ENCODE results near the gene SLC8A3.

The SLC8A3 gene

DNA sequence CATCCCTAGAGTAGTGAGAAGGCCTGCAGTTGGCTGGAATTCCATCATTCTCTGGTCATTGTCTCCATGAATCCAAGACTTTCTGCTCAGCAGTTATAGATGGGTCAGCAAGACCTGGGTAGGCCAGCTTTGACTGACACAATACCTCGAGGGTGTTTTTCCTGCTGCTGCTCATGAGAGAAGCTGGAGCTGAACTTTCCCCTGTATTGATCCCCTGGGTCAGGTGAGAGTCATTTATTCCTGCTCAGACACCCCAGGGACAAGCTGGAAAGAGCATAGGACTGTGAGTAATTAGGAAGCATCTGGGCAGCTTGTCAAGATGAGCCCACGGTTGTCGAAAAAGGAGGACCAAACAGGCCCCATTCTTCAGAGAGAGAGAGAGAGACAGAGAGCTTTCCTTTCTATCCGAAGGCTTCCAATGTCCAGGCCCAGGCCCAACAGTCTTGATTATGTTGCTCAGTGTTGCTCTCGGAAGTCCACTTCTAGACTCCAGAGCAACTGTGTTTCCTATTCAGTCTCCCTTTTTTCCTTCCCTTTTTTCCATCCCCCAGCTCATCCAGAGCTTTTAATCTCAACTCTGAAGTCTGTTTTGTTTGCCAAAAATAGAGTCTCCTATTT lies 131.1 kb downstream of the SLC8A3 start:
- FAIRE-seq, result no peak

GRCh38 chr14:70052990-70053389 lies 135.8 kb downstream of the SLC8A3 start:
- TF ChIP-seq POLR2AphosphoS5 (IDR thresholded peaks at IDR 0.05; ENCODE audit: low read depth, low read length), result no peak
- no peak for TF ChIP-seq POLR2A (IDR thresholded peaks at IDR 0.05; ENCODE audit: low read depth, low read length)
- no peak for TF ChIP-seq TAF1 (IDR thresholded peaks at IDR 0.05; ENCODE audit: borderline replicate concordance, low read depth, low read length)
- no peak for FAIRE-seq
- DNase-seq (ENCODE audit: insufficient read length), result no peak

More for the DNA sequence above, 131.1 kb downstream of the SLC8A3 start:
- DNase-seq (ENCODE audit: insufficient read length), result no peak
- TF ChIP-seq POLR2AphosphoS5 (IDR thresholded peaks at IDR 0.05; ENCODE audit: low read depth, low read length) (no peak), TAF1 (IDR thresholded peaks at IDR 0.05; ENCODE audit: borderline replicate concordance, low read depth, low read length) (no peak), POLR2A (IDR thresholded peaks at IDR 0.05; ENCODE audit: low read depth, low read length) (no peak)

DNA sequence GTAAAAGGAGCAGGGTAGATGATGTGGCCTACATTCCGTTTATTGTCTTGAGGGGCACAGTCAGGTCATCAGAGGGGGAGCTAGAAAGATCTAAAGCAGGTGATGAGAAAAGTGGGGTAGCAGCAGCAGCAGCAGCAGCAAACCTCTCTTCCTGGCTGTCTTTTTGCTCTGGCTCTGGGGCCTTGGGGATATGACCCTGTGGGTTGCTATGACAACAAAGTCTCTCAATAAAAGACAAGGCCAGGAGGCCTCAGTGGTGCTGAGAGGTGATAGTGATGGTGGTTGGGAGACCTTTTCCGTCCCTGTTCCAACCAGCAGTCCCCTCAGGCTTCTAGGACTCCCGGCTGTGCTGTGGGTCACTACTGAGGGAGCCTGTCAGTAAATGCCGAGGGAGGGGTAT lies 138.6 kb downstream of the SLC8A3 start:
- no peak for DNase-seq (ENCODE audit: insufficient read length)
- FAIRE-seq, result no peak
- TF ChIP-seq POLR2AphosphoS5 (IDR thresholded peaks at IDR 0.05; ENCODE audit: low read depth, low read length) (no peak), TAF1 (IDR thresholded peaks at IDR 0.05; ENCODE audit: borderline replicate concordance, low read depth, low read length) (no peak), POLR2A (IDR thresholded peaks at IDR 0.05; ENCODE audit: low read depth, low read length) (no peak)

GRCh38 chr14:70049605-70050004 lies 139.1 kb downstream of the SLC8A3 start:
- TF ChIP-seq TAF1 (IDR thresholded peaks at IDR 0.05; ENCODE audit: borderline replicate concordance, low read depth, low read length) (no peak), POLR2A (IDR thresholded peaks at IDR 0.05; ENCODE audit: low read depth, low read length) (no peak), POLR2AphosphoS5 (IDR thresholded peaks at IDR 0.05; ENCODE audit: low read depth, low read length) (no peak)
- DNase-seq (ENCODE audit: insufficient read length) (no peak), FAIRE-seq (no peak)

DNA sequence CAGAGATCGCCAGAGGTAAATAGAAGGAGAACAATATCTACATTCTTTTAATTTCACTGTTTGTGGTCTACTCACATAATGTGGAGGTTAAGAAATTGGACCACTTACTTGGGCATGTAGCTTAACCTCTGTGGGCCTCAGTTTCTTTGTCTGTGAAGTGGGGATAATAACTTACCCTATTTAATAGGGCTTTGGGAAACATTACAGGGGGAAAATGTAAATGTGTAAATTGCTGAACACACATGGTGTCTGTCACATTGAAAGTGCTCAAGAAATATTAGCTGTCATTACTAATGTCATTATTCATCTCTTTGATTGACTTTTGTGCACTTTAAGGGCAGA lies 140.5 kb downstream of the SLC8A3 start:
- TF ChIP-seq POLR2A (IDR thresholded peaks at IDR 0.05; ENCODE audit: low read depth, low read length) (no peak), POLR2AphosphoS5 (IDR thresholded peaks at IDR 0.05; ENCODE audit: low read depth, low read length) (no peak), TAF1 (IDR thresholded peaks at IDR 0.05; ENCODE audit: borderline replicate concordance, low read depth, low read length) (no peak)
- DNase-seq (ENCODE audit: insufficient read length) (no peak), FAIRE-seq (no peak)

- no peak for FAIRE-seq
- no peak for DNase-seq (ENCODE audit: insufficient read length)
These were observed 141.0 kb downstream of the SLC8A3 start for GRCh38 chr14:70047598-70048312.

DNA sequence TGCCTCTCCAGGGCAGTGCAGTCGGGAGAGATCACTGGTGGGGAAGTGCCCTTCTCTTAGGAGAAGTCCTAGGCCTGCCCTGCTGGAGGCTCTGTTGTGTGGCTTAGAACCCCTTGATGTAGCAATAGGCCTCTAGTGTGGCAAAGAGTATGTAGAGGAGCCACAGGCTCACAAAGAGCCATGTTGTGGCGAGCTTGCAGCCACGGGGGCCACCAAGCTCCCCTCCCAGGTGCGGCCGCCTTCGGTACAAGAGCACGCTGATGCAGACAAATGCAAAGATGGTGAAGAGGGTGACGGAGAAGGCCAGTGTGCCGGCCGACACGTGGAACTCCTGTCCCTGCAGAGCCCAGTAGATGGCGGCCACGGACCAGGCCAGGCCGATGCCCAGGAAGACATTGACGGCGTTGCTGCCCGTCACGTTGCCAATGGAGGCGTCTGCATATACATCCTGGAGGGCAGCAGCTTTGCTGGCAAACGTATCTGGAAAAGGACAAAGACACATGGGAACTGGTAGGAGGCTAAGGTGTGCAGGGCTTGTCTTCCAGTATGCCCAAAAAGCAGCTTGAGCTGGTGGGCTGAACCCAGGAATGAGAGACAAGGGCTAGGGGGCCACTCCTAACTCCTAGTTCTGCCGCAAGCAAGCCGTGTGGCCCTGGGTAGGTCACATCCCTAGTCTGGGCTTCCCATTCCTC lies 142.8 kb downstream of the SLC8A3 start:
- FAIRE-seq (no peak), DNase-seq (ENCODE audit: insufficient read length) (no peak)
- TF ChIP-seq TAF1 (IDR thresholded peaks at IDR 0.05; ENCODE audit: borderline replicate concordance, low read depth, low read length) (no peak), POLR2A (IDR thresholded peaks at IDR 0.05; ENCODE audit: low read depth, low read length) (no peak), POLR2AphosphoS5 (IDR thresholded peaks at IDR 0.05; ENCODE audit: low read depth, low read length) (no peak)

More at GRCh38 chr14:70047598-70048312, 141.0 kb downstream of the SLC8A3 start:
- no peak for TF ChIP-seq POLR2AphosphoS5 (IDR thresholded peaks at IDR 0.05; ENCODE audit: low read depth, low read length)
- TF ChIP-seq POLR2A (IDR thresholded peaks at IDR 0.05; ENCODE audit: low read depth, low read length), result no peak
- no peak for TF ChIP-seq TAF1 (IDR thresholded peaks at IDR 0.05; ENCODE audit: borderline replicate concordance, low read depth, low read length)

DNA sequence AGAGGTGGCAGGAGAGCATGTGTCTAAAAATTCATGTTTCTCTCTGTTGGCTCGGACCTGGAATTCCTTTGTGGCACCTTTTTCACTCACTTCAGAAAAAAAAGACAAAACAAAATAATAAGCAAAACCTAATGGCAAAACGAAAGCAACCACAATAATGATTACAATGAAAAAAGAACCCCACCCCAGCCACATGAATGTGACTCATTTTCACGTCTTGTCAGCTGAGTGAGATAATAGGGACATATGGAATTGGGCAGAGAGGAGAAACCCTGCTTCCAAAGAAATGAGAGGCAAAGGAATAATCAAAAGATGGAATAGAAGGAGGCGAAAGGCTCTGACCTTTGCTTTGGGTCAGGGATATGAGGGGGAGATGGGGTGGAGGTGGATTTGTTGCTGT lies 143.4 kb downstream of the SLC8A3 start:
- no peak for TF ChIP-seq POLR2A (IDR thresholded peaks at IDR 0.05; ENCODE audit: low read depth, low read length)
- no peak for TF ChIP-seq TAF1 (IDR thresholded peaks at IDR 0.05; ENCODE audit: borderline replicate concordance, low read depth, low read length)
- TF ChIP-seq POLR2AphosphoS5 (IDR thresholded peaks at IDR 0.05; ENCODE audit: low read depth, low read length), result no peak
- FAIRE-seq, result no peak
- DNase-seq (ENCODE audit: insufficient read length), result no peak

DNA sequence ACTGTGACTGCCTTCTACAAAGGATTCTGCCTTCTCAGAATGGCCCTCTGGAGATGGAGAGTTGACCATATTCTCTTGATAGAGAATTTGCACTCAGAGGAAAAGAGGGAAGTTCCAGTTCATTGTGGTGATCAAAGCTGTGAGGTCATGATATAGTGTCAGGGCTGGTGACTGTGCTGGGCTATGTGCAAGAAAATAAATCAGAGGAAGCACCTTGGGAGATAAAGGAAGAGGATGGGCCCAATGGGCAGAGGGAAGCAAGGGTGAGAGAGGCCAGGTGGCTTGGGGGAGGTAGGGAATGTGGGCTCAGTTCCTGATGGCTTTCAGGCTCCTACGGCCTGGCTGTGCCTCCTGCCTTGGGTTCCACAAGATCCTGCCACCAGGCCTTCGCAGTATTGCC lies 145.8 kb downstream of the SLC8A3 start:
- no peak for FAIRE-seq
- TF ChIP-seq POLR2A (IDR thresholded peaks at IDR 0.05; ENCODE audit: low read depth, low read length) (no peak), POLR2AphosphoS5 (IDR thresholded peaks at IDR 0.05; ENCODE audit: low read depth, low read length) (no peak), TAF1 (IDR thresholded peaks at IDR 0.05; ENCODE audit: borderline replicate concordance, low read depth, low read length) (no peak)
- DNase-seq (ENCODE audit: insufficient read length), result no peak

GRCh38 chr14:70036665-70037064 lies 152.1 kb downstream of the SLC8A3 start:
- peak; percentile 30 for FAIRE-seq
- DNase-seq (ENCODE audit: insufficient read length), result no peak
- TF ChIP-seq TAF1 (IDR thresholded peaks at IDR 0.05; ENCODE audit: borderline replicate concordance, low read depth, low read length), result no peak
- TF ChIP-seq POLR2A (IDR thresholded peaks at IDR 0.05; ENCODE audit: low read depth, low read length), result no peak
- TF ChIP-seq POLR2AphosphoS5 (IDR thresholded peaks at IDR 0.05; ENCODE audit: low read depth, low read length), result no peak

GRCh38 chr14:70034257-70034656 lies 154.5 kb downstream of the SLC8A3 start:
- no peak for FAIRE-seq

More at GRCh38 chr14:70034257-70034656, 154.5 kb downstream of the SLC8A3 start:
- no peak for DNase-seq (ENCODE audit: insufficient read length)
- TF ChIP-seq TAF1 (IDR thresholded peaks at IDR 0.05; ENCODE audit: borderline replicate concordance, low read depth, low read length), result no peak
- no peak for TF ChIP-seq POLR2A (IDR thresholded peaks at IDR 0.05; ENCODE audit: low read depth, low read length)
- TF ChIP-seq POLR2AphosphoS5 (IDR thresholded peaks at IDR 0.05; ENCODE audit: low read depth, low read length), result no peak

Data from GM12892 (cell line).